NCI-H345 treated with DMSO at 0.1 percent for 48 hours (cell line): ENCODE measurements around the gene C1QTNF8.

Experiments used
- DNase-seq: peaks from one replicate; lab custom pipeline; 2025; ENCODE audit not compliant: unreplicated experiment; lab: John Stamatoyannopoulos, UW

The C1QTNF8 gene

GRCh38 chr16:1127971-1128715 lies 32.1 kb upstream of the C1QTNF8 start:
- no peak for DNase-seq

GRCh38 chr16:1127101-1127500 lies 31.1 kb upstream of the C1QTNF8 start:
- DNase-seq: no peak

- no peak for DNase-seq
These were observed 30.5 kb upstream of the C1QTNF8 start for GRCh38 chr16:1126586-1126985.

GRCh38 chr16:1126044-1126443 lies 30.0 kb upstream of the C1QTNF8 start:
- DNase-seq: no peak

- DNase-seq: no peak
These were observed 29.4 kb upstream of the C1QTNF8 start for GRCh38 chr16:1125471-1125870.

- DNase-seq: no peak
These were observed 28.8 kb upstream of the C1QTNF8 start for GRCh38 chr16:1124795-1125194.

- DNase-seq: no peak
These were observed 28.2 kb upstream of the C1QTNF8 start for GRCh38 chr16:1124291-1124690.

GRCh38 chr16:1123525-1124230 lies 27.6 kb upstream of the C1QTNF8 start:
- DNase-seq: no peak

GRCh38 chr16:1122398-1122765 lies 26.3 kb upstream of the C1QTNF8 start:
- no peak for DNase-seq

- no peak for DNase-seq
These were observed 25.8 kb upstream of the C1QTNF8 start for GRCh38 chr16:1121601-1122397.

- DNase-seq: no peak
These were observed 25.0 kb upstream of the C1QTNF8 start for GRCh38 chr16:1121009-1121408.

GRCh38 chr16:1120577-1120941 lies 24.5 kb upstream of the C1QTNF8 start:
- DNase-seq: no peak

- no peak for DNase-seq
These were observed 23.9 kb upstream of the C1QTNF8 start for GRCh38 chr16:1119766-1120576.

GRCh38 chr16:1119129-1119528 lies 23.1 kb upstream of the C1QTNF8 start:
- DNase-seq: no peak

- no peak for DNase-seq
These were observed 21.9 kb upstream of the C1QTNF8 start for GRCh38 chr16:1117926-1118325.

- no peak for DNase-seq
These were observed 21.3 kb upstream of the C1QTNF8 start for GRCh38 chr16:1117176-1117900.

GRCh38 chr16:1116693-1117077 lies 20.6 kb upstream of the C1QTNF8 start:
- no peak for DNase-seq

- no peak for DNase-seq
These were observed 18.0 kb upstream of the C1QTNF8 start for GRCh38 chr16:1113889-1114526.

GRCh38 chr16:1113489-1113888 lies 17.4 kb upstream of the C1QTNF8 start:
- no peak for DNase-seq
